CD4-positive, CD25-positive, alpha-beta regulatory T cell (primary cell): ENCODE measurements around the gene PREX1. TPM values are rescaled to one million over a fixed set of nuclear protein-coding genes. Genes with fewer than 3 reads are reported as not detected.

Source experiments
- ATAC-seq, 2 donors: fragments of 150-1000 bp; cut with Tn5 transposase; one replicate each; pipeline ENCODE4 v1.10.0; 2021; ENCODE audit warnings: low read depth in 2 of 2, moderate number of reproducible peaks in 2 of 2, moderate library complexity in 1 of 2
- DNase-seq, 3 donors: peaks; one replicate each; pipeline versions ENCODE4 v3.0.0 to v3.0.0-alpha.2; 2012 to 2022; ENCODE audit warnings: mixed read lengths in 1 of 3
- H3K27ac ChIP-seq: one replicate; pipeline ENCODE4 v1.7.0; 2013; ENCODE audit warnings: mild to moderate bottlenecking, low read length; ENCODE audit not compliant: insufficient read depth, poor library complexity, severe bottlenecking
- H3K27me3 ChIP-seq: one replicate; pipeline ENCODE4 v1.7.0; 2013; ENCODE audit warnings: low read length; ENCODE audit not compliant: control insufficient read depth, insufficient read depth
- H3K36me3 ChIP-seq: one replicate; pipeline ENCODE4 v1.7.0; 2013; ENCODE audit warnings: mild to moderate bottlenecking, low read length, moderate library complexity; ENCODE audit not compliant: control insufficient read depth, insufficient read depth
- H3K4me1 ChIP-seq: 2 replicates; pipeline ENCODE4 v1.7.0; 2013; ENCODE audit warnings: mild to moderate bottlenecking, low read length; ENCODE audit not compliant: insufficient read depth, control insufficient read depth, poor library complexity, severe bottlenecking
- H3K4me3 ChIP-seq: one replicate; pipeline ENCODE4 v1.7.0; 2013; ENCODE audit warnings: low read depth, mild to moderate bottlenecking, low read length, moderate library complexity
- H3K9me3 ChIP-seq, 2 experiments: 1 replicate in 1 of 2; 2 replicates in 1 of 2; pipeline ENCODE4 v1.7.0; 2013; ENCODE audit warnings: low read length in 2 of 2, mild to moderate bottlenecking in 1 of 2, moderate library complexity in 1 of 2; ENCODE audit not compliant: control insufficient read depth in 2 of 2
- H3K27ac Mint-ChIP-seq, 3 donors: one replicate each; pipeline ENCODE4 v1.8.0; 2020 to 2022; ENCODE audit warnings: mild to moderate bottlenecking in 3 of 3, mixed read lengths in 3 of 3, moderate library complexity in 2 of 3
- H3K27me3 Mint-ChIP-seq: one replicate; pipeline ENCODE4 v1.8.0; 2022; ENCODE audit warnings: mild to moderate bottlenecking, mixed read lengths
- H3K36me3 Mint-ChIP-seq: one replicate; pipeline ENCODE4 v1.8.0; 2020; ENCODE audit warnings: mixed read lengths
- H3K4me1 Mint-ChIP-seq, 4 donors: one replicate each; pipeline ENCODE4 v1.8.0; 2020 to 2022; ENCODE audit warnings: mixed read lengths in 4 of 4, mild to moderate bottlenecking in 1 of 4
- H3K4me3 Mint-ChIP-seq, 4 donors: one replicate each; pipeline ENCODE4 v1.8.0; 2020 to 2022; ENCODE audit warnings: mild to moderate bottlenecking in 4 of 4, mixed read lengths in 4 of 4, moderate library complexity in 3 of 4
- H3K9me3 Mint-ChIP-seq, 7 donors: one replicate each; pipeline ENCODE4 v1.8.0; 2020 to 2022; ENCODE audit warnings: mixed read lengths in 7 of 7, mild to moderate bottlenecking in 3 of 7, moderate library complexity in 2 of 7
- polyA plus RNA-seq, 4 donors: library from polyadenylated mRNA; unstranded; fragments of 300-500 nt; fragmentation: Illumina TruSeq; gene quantifications; one replicate each; pipeline ENCODE4 v1.2.3, GENCODE V29; 2021
- total RNA-seq: library from RNA; stranded (reverse); gene quantifications from one replicate; pipeline ENCODE4 v1.2.3, GENCODE V29; 2022

Gene PREX1
- total and polyA plus RNA-seq, 5 donors from 2014 or later = 40.8 to 264 (median 57.0) TPM

DNA sequence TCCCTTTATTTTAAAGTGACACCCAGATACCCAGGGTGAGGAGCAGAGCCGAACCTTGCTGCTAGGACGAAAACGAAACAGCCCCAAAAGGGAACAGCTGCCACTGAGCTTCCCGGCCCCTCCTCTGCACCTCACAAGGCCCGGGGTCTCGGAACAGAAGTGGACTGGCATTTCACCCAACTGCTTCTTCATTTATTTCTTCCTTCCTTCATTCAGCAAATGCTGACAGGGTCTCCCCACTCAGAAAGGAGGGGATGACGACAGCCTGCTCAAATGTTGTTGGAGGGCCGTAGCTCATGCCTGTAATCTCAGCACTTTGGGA is 220.3 kb downstream of the PREX1 start:
- Mint-ChIP-seq H3K4me1 (peaks cover 5 to 21% (median 15%) of the 10 kb centered on the region in 4 donors), H3K4me3 (no peak overlapping the region), H3K36me3 (no peaks in the 10 kb centered on the region), H3K27me3 (no peaks in the 10 kb centered on the region), H3K9me3 (no peaks in the 10 kb centered on the region), H3K27ac (peak overlapping the region in 1 of 3 donors; percentile 12)
- no peaks in the 10 kb centered on the region for H3K36me3 ChIP-seq
- no peaks in the 10 kb centered on the region for H3K27me3 ChIP-seq
- H3K4me3 ChIP-seq = no peak overlapping the region
- H3K4me1 ChIP-seq = peaks cover 5% of the 10 kb centered on the region
- H3K27ac ChIP-seq = no peak overlapping the region
- DNase-seq (no peak), ATAC-seq (no peak)
- no peaks in the 10 kb centered on the region for H3K9me3 ChIP-seq

GRCh38 chr20:48606841-48607543 is 220.8 kb downstream of the PREX1 start:
- Mint-ChIP-seq H3K27ac (no peak overlapping the region), H3K36me3 (no peaks in the 10 kb centered on the region), H3K27me3 (no peaks in the 10 kb centered on the region), H3K9me3 (no peaks in the 10 kb centered on the region), H3K4me1 (peaks cover 5 to 21% (median 15%) of the 10 kb centered on the region in 4 donors), H3K4me3 (no peak overlapping the region)
- Histone ChIP-seq H3K27ac (no peak overlapping the region), H3K27me3 (no peaks in the 10 kb centered on the region), H3K4me1 (peaks cover 5% of the 10 kb centered on the region), H3K4me3 (no peak overlapping the region), H3K36me3 (no peaks in the 10 kb centered on the region), H3K9me3 (no peaks in the 10 kb centered on the region)
- ATAC-seq = no peak
- DNase-seq = no peak

GRCh38 chr20:48606172-48606840 is 221.5 kb downstream of the PREX1 start:
- H3K27me3 ChIP-seq = no peaks in the 10 kb centered on the region
- no peak overlapping the region for H3K4me3 Mint-ChIP-seq
- H3K27me3 Mint-ChIP-seq = no peaks in the 10 kb centered on the region
- peaks cover 5 to 21% (median 15%) of the 10 kb centered on the region in 4 donors for H3K4me1 Mint-ChIP-seq
- H3K27ac ChIP-seq = no peak overlapping the region
- H3K9me3 Mint-ChIP-seq = no peaks in the 10 kb centered on the region
- H3K36me3 ChIP-seq = no peaks in the 10 kb centered on the region
- no peak overlapping the region for H3K27ac Mint-ChIP-seq
- no peaks in the 10 kb centered on the region for H3K9me3 ChIP-seq
- no peak for ATAC-seq
- H3K4me3 ChIP-seq = no peak overlapping the region
- H3K4me1 ChIP-seq = peaks cover 5% of the 10 kb centered on the region
- DNase-seq = no peak
- H3K36me3 Mint-ChIP-seq = no peaks in the 10 kb centered on the region

- Mint-ChIP-seq H3K27ac (no peak overlapping the region), H3K9me3 (no peaks in the 10 kb centered on the region), H3K27me3 (no peaks in the 10 kb centered on the region), H3K36me3 (no peaks in the 10 kb centered on the region), H3K4me1 (peaks cover under 1 to 17% (median 13%) of the 10 kb centered on the region in 4 donors), H3K4me3 (no peak overlapping the region)
- Histone ChIP-seq H3K4me1 (peaks cover 5% of the 10 kb centered on the region), H3K4me3 (no peak overlapping the region), H3K9me3 (no peaks in the 10 kb centered on the region), H3K27ac (no peak overlapping the region), H3K36me3 (no peaks in the 10 kb centered on the region), H3K27me3 (no peaks in the 10 kb centered on the region)
- no peak for ATAC-seq
- DNase-seq = no peak
These were observed 222.2 kb downstream of the PREX1 start for GRCh38 chr20:48605364-48606171.

DNA sequence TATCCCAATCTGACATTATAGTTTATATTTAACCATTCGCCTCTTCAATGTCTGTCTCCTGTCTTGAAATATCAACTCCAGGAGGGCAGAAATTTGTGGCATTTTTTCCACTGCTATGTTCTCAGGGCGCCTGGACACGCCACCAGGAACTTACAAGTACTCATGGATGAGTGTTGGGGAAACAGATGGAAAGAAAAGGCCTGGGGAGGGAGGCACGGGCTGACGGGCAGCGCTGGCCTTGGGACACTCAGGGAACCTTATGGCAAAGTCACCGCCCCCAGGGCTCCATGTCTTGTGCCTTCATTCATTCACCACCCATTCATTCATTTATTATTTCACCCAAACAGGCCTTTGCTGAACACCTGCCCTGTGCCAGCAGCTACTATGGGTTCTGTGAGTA is 222.9 kb downstream of the PREX1 start:
- H3K9me3 Mint-ChIP-seq = no peaks in the 10 kb centered on the region
- Histone ChIP-seq H3K4me3 (no peak overlapping the region), H3K27ac (no peak overlapping the region), H3K27me3 (no peaks in the 10 kb centered on the region), H3K9me3 (no peaks in the 10 kb centered on the region), H3K36me3 (no peaks in the 10 kb centered on the region), H3K4me1 (peaks cover 5% of the 10 kb centered on the region)
- peaks cover 0 to 12% (median 8%) of the 10 kb centered on the region in 4 donors for H3K4me1 Mint-ChIP-seq
- DNase-seq (no peak), ATAC-seq (no peak)
- H3K4me3 Mint-ChIP-seq = no peak overlapping the region
- no peak overlapping the region for H3K27ac Mint-ChIP-seq
- H3K36me3 Mint-ChIP-seq = no peaks in the 10 kb centered on the region
- no peaks in the 10 kb centered on the region for H3K27me3 Mint-ChIP-seq

GRCh38 chr20:48604426-48604825 is 223.4 kb downstream of the PREX1 start:
- no peak overlapping the region for H3K4me3 Mint-ChIP-seq
- no peaks in the 10 kb centered on the region for H3K36me3 ChIP-seq
- no peaks in the 10 kb centered on the region for H3K27me3 ChIP-seq
- H3K36me3 Mint-ChIP-seq = no peaks in the 10 kb centered on the region
- ATAC-seq (no peak), DNase-seq (no peak)
- H3K27ac Mint-ChIP-seq = no peak overlapping the region
- H3K27me3 Mint-ChIP-seq = no peaks in the 10 kb centered on the region
- no peaks in the 10 kb centered on the region for H3K9me3 ChIP-seq
- H3K4me3 ChIP-seq = no peak overlapping the region
- H3K9me3 Mint-ChIP-seq = no peaks in the 10 kb centered on the region
- peaks cover 0 to 7% (median 3%) of the 10 kb centered on the region in 4 donors for H3K4me1 Mint-ChIP-seq
- no peak overlapping the region for H3K27ac ChIP-seq
- peaks cover 3% of the 10 kb centered on the region for H3K4me1 ChIP-seq

DNA sequence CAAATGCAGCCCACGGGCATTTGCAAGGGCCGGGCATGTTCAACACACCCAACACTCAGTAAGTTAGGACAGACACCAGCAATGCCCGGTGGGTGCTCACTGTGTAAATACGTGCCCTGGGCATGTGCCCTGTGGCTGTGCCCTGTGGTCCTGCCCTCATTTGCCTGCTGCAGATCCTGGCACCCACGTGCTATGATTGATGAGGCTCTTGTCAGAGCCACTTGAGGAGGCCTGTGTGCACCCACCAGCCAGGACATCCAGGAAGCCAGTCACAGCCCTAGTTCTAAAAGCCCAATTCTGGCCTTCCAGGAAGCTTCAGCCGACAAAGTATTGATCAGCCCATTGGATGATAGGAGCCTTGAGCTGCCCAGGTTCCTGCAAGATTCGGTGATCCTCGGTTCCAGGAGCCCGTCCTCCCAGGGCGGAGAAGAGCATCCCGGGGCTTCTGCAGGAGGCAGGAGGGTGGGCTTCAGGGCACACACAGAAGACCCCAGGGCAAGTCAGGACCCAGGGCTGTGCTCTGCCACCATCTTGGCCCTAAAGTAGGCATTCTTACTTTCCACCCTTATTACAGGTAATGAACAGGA is 223.9 kb downstream of the PREX1 start:
- H3K4me1 Mint-ChIP-seq = peaks cover 0 to 2% (median under 1%) of the 10 kb centered on the region in 4 donors
- no peak for DNase-seq
- H3K27ac Mint-ChIP-seq = no peak overlapping the region
- no peaks in the 10 kb centered on the region for H3K4me1 ChIP-seq
- H3K9me3 ChIP-seq = no peaks in the 10 kb centered on the region
- H3K9me3 Mint-ChIP-seq = no peaks in the 10 kb centered on the region
- H3K36me3 ChIP-seq = no peaks in the 10 kb centered on the region
- no peak overlapping the region for H3K4me3 Mint-ChIP-seq
- no peak overlapping the region for H3K27ac ChIP-seq
- H3K4me3 ChIP-seq = no peak overlapping the region
- no peaks in the 10 kb centered on the region for H3K27me3 Mint-ChIP-seq
- no peak for ATAC-seq
- H3K36me3 Mint-ChIP-seq = no peaks in the 10 kb centered on the region
- no peaks in the 10 kb centered on the region for H3K27me3 ChIP-seq
